Activated T-cell treated with anti-CD3 and anti-CD28 coated beads, Interleukin-2, amount 50 U/mL, for 4 hours (primary cell): ENCODE measurements around the gene HDX. TPM values are rescaled to one million over a fixed set of nuclear protein-coding genes. Genes with fewer than 3 reads are reported as not detected.
"Not testable (repeated sequence)": the region's sequence is repeated elsewhere in the genome, so short reads cannot be mapped to it uniquely, and the experiment has no call there.

Source experiments
- ATAC-seq, 2 donors: fragments of 200-7000 bp; cut with Tn5 transposase; one replicate each; pipeline ENCODE4 v1.10.0; 2021
- DNase-seq: peaks from one replicate; pipeline ENCODE4 v3.0.0-alpha.2; 2020
- H3K27me3 Mint-ChIP-seq: one replicate; pipeline ENCODE4 v1.8.0; 2021; ENCODE audit warnings: low read depth, mixed read lengths
- H3K36me3 Mint-ChIP-seq: one replicate; pipeline ENCODE4 v1.8.0; 2022; ENCODE audit warnings: mixed read lengths; ENCODE audit not compliant: insufficient read depth
- H3K4me1 Mint-ChIP-seq: one replicate; pipeline ENCODE4 v1.8.0; 2021; ENCODE audit warnings: low read depth, mixed read lengths
- H3K4me3 Mint-ChIP-seq: one replicate; pipeline ENCODE4 v1.8.0; 2021; ENCODE audit warnings: mild to moderate bottlenecking, moderate library complexity, mixed read lengths
- H3K9me3 Mint-ChIP-seq: one replicate; pipeline ENCODE4 v1.8.0; 2021; ENCODE audit warnings: mixed read lengths
- total RNA-seq, 3 donors: library from RNA; stranded (reverse); gene quantifications; one replicate each; pipeline ENCODE4 v1.2.1, GENCODE V29; 2021

Gene HDX
- total RNA-seq = 1 to 10 TPM in 2 of 3 donors, under 1 TPM in 1; 0.38 to 1.6 (median 1.3) TPM

- DNase-seq (peak; percentile 57), ATAC-seq (peak; percentile 90 to 92)
- H3K36me3 Mint-ChIP-seq = no peaks in the 10 kb centered on the region
- peak within 1 kb of the TSS; percentile 85 for H3K4me3 Mint-ChIP-seq
- H3K4me1 Mint-ChIP-seq = peaks cover 4% of the 10 kb centered on the region
- no peaks in the 10 kb centered on the region for H3K9me3 Mint-ChIP-seq
- H3K27me3 Mint-ChIP-seq = no peaks in the 10 kb centered on the region
Observed at GRCh38 chrX:84501798-84502628, at the start of gene HDX. HDX (minus strand) TSS chrX:84502453; CDS start chrX:84475397, 27,056 bp downstream.

- H3K4me3 Mint-ChIP-seq, ATAC-seq, DNase-seq, H3K4me1 Mint-ChIP-seq, H3K36me3 Mint-ChIP-seq, H3K27me3 Mint-ChIP-seq: not testable (repeated sequence)
- peaks cover 11% of the 10 kb centered on the region for H3K9me3 Mint-ChIP-seq
Observed at GRCh38 chrX:84541315-84541714, 39.1 kb upstream of the HDX start.

GRCh38 chrX:84537627-84538026 lies 35.4 kb upstream of the HDX start:
- not testable (repeated sequence) for H3K4me1 Mint-ChIP-seq, H3K36me3 Mint-ChIP-seq, DNase-seq, H3K9me3 Mint-ChIP-seq, ATAC-seq, H3K27me3 Mint-ChIP-seq, H3K4me3 Mint-ChIP-seq

GRCh38 chrX:84488426-84488825 lies 13.8 kb downstream of the HDX start:
- H3K27me3 Mint-ChIP-seq = no peaks in the 10 kb centered on the region
- no peak for DNase-seq
- no peak for ATAC-seq
- H3K36me3 Mint-ChIP-seq = peaks cover 6% of the 10 kb centered on the region
- no peak overlapping the region for H3K4me3 Mint-ChIP-seq
- H3K9me3 Mint-ChIP-seq = peaks cover 8% of the 10 kb centered on the region
- H3K4me1 Mint-ChIP-seq = no peaks in the 10 kb centered on the region

GRCh38 chrX:84487365-84488353 lies 14.6 kb downstream of the HDX start:
- no peaks in the 10 kb centered on the region for H3K27me3 Mint-ChIP-seq
- no peaks in the 10 kb centered on the region for H3K4me1 Mint-ChIP-seq
- H3K36me3 Mint-ChIP-seq = peaks cover 6% of the 10 kb centered on the region
- DNase-seq = no peak
- no peak overlapping the region for H3K4me3 Mint-ChIP-seq
- H3K9me3 Mint-ChIP-seq = peaks cover 8% of the 10 kb centered on the region
- ATAC-seq = no peak

GRCh38 chrX:84479086-84479485 lies 23.2 kb downstream of the HDX start:
- ATAC-seq (no peak), DNase-seq (no peak)
- Mint-ChIP-seq H3K4me3 (no peak overlapping the region), H3K9me3 (peaks cover 11% of the 10 kb centered on the region), H3K27me3 (no peaks in the 10 kb centered on the region), H3K36me3 (peaks cover 5% of the 10 kb centered on the region), H3K4me1 (no peaks in the 10 kb centered on the region)

GRCh38 chrX:84477114-84477513 lies 25.1 kb downstream of the HDX start:
- no peak for ATAC-seq
- Mint-ChIP-seq H3K9me3 (peaks cover 7% of the 10 kb centered on the region), H3K4me3 (no peak overlapping the region), H3K27me3 (no peaks in the 10 kb centered on the region), H3K4me1 (no peaks in the 10 kb centered on the region), H3K36me3 (peaks cover 1% of the 10 kb centered on the region)
- DNase-seq = no peak

GRCh38 chrX:84475596-84475995 lies 26.7 kb downstream of the HDX start:
- ATAC-seq = no peak
- no peaks in the 10 kb centered on the region for H3K36me3 Mint-ChIP-seq
- DNase-seq = no peak
- no peak overlapping the region for H3K4me3 Mint-ChIP-seq
- H3K4me1 Mint-ChIP-seq = no peaks in the 10 kb centered on the region
- no peaks in the 10 kb centered on the region for H3K27me3 Mint-ChIP-seq
- no peaks in the 10 kb centered on the region for H3K9me3 Mint-ChIP-seq

- DNase-seq (no peak), ATAC-seq (no peak)
- Mint-ChIP-seq H3K36me3 (no peaks in the 10 kb centered on the region), H3K9me3 (no peaks in the 10 kb centered on the region), H3K27me3 (no peaks in the 10 kb centered on the region), H3K4me3 (no peak overlapping the region), H3K4me1 (no peaks in the 10 kb centered on the region)
Observed at GRCh38 chrX:84475101-84475500, 27.2 kb downstream of the HDX start.

GRCh38 chrX:84469226-84469625 lies 33.0 kb downstream of the HDX start:
- Mint-ChIP-seq H3K27me3 (no peaks in the 10 kb centered on the region), H3K36me3 (peaks cover 3% of the 10 kb centered on the region), H3K9me3 (no peaks in the 10 kb centered on the region), H3K4me3 (no peak overlapping the region), H3K4me1 (no peaks in the 10 kb centered on the region)
- DNase-seq (no peak), ATAC-seq (no peak)

GRCh38 chrX:84467898-84468297 lies 34.4 kb downstream of the HDX start:
- no peaks in the 10 kb centered on the region for H3K27me3 Mint-ChIP-seq

GRCh38 chrX:84453351-84454246 lies 48.7 kb downstream of the HDX start:
- H3K36me3 Mint-ChIP-seq = no peaks in the 10 kb centered on the region
- H3K27me3 Mint-ChIP-seq = no peaks in the 10 kb centered on the region
- DNase-seq (no peak), ATAC-seq (no peak)
- no peaks in the 10 kb centered on the region for H3K4me1 Mint-ChIP-seq
- H3K4me3 Mint-ChIP-seq = no peak overlapping the region
- H3K9me3 Mint-ChIP-seq = peaks cover 20% of the 10 kb centered on the region

More at GRCh38 chrX:84467898-84468297, 34.4 kb downstream of the HDX start:
- peaks cover 3% of the 10 kb centered on the region for H3K36me3 Mint-ChIP-seq
- no peak for ATAC-seq
- H3K4me1 Mint-ChIP-seq = no peaks in the 10 kb centered on the region
- no peak overlapping the region for H3K4me3 Mint-ChIP-seq
- DNase-seq = no peak
- H3K9me3 Mint-ChIP-seq = no peaks in the 10 kb centered on the region

- ATAC-seq (no peak), DNase-seq (no peak)
- peaks cover 3% of the 10 kb centered on the region for H3K36me3 Mint-ChIP-seq
- peaks cover 5% of the 10 kb centered on the region for H3K9me3 Mint-ChIP-seq
- H3K4me3 Mint-ChIP-seq = no peak overlapping the region
- H3K27me3 Mint-ChIP-seq = no peaks in the 10 kb centered on the region
- no peaks in the 10 kb centered on the region for H3K4me1 Mint-ChIP-seq
Observed at GRCh38 chrX:84441143-84441542, 61.1 kb downstream of the HDX start.

GRCh38 chrX:84415140-84415539 lies 87.1 kb downstream of the HDX start:
- ATAC-seq = no peak
- Mint-ChIP-seq H3K27me3 (no peaks in the 10 kb centered on the region), H3K9me3 (peaks cover 14% of the 10 kb centered on the region), H3K4me3 (no peak overlapping the region), H3K4me1 (no peaks in the 10 kb centered on the region), H3K36me3 (no peaks in the 10 kb centered on the region)
- DNase-seq = no peak
